Left ventricle myocardium inferior (tissue), 1 donor: Measurements from ENCODE around the gene ZNF780B. TPM values are rescaled to one million over a fixed set of nuclear protein-coding genes. Genes with fewer than 3 reads are reported as not detected.

Source experiments
- DNase-seq: peaks from one replicate; pipeline ENCODE4 v3.0.0-alpha.2; 2020
- H3K27ac ChIP-seq: fragments of 200-600 bp; replicated peaks from 2 replicates; pipeline ENCODE4 v1.8.0; 2021
- H3K27me3 ChIP-seq: fragments of 200-600 bp; 2 replicates; pipeline ENCODE4 v1.8.0; 2021; ENCODE audit warnings: low read depth
- H3K36me3 ChIP-seq: fragments of 200-600 bp; 2 replicates; pipeline ENCODE4 v1.8.0; 2021
- H3K4me1 ChIP-seq: fragments of 200-600 bp; 2 replicates; pipeline ENCODE4 v1.8.0; 2021
- H3K4me3 ChIP-seq: fragments of 200-600 bp; 2 replicates; pipeline ENCODE4 v1.8.0; 2021; ENCODE audit warnings: mild to moderate bottlenecking, moderate library complexity
- H3K9me3 ChIP-seq: fragments of 200-600 bp; replicated peaks from 2 replicates; pipeline ENCODE4 v1.8.0; 2021
- intact Hi-C: fragments of 100-400 bp; cut with micrococcal nuclease; formaldehyde crosslinking; loops from one replicate; pipeline ENCODE4 v1.11.0; 2022
- long read RNA-seq: library from polyadenylated mRNA; unstranded; transcript quantifications from one replicate; pipeline ENCODE4 v2.0.0, GENCODE V29; 2021
- total RNA-seq: library from RNA; stranded (reverse); fragmentation: NEBNext Ultra II Directional; extraction: Animal tissue kit (Norgen Biotek cat#: 25700); gene quantifications from one replicate; pipeline ENCODE4 v1.2.1, GENCODE V29; 2021
- TF ChIP-seq, protein P1 (sequence below): fragments of 200-600 bp; IDR thresholded peaks from 2 replicates; pipeline ENCODE4 v1.8.0; 2021; ENCODE audit warnings: antibody characterized with exemption, mild to moderate bottlenecking, borderline replicate concordance
- donor health status: DM: no; HTN: yes; CAD: no; lungs with severe emphysema.

Gene ZNF780B
- total RNA-seq, result 26.6 TPM
- long read RNA-seq, full-length matches to known transcripts, result 1 of 2 reads
- long read RNA-seq, partial matches to known transcripts, result 0 of 2 reads
- long read RNA-seq, other reads (novel, unspliced or antisense), result 1 of 2 reads

DNA sequence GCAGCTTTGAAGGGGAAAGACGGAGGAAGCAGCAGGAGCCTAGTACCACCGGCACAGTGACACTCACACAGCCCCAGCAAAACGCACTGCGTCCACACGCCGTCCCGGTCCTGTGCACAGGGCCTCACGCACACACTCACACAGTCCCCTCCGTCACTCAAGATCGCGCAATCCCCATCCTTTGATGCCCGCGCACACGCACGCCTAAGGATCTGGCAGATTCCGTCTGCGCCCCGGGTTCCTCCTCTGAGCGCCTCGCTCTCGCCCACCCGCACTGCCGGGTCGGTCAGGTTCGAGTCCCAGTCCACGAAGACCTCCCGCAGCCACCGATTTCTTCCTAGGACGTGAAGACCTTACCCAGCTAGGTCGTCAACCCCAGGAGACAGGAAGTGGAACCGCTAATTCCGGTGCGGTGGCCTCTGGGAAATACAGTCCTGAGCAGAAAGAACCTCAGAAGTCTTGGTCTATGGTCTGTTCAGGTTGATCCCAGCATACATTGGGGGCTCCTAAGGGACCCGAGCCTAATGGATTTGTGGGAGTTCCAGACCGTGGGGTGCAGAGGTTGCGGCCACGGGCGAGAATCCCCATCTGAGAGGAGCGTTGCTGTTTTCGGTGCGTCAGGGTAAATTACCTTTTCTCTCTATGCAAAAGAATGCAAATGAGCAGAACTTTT lies at the start of gene ZNF780B:
Gene ZNF780B (minus strand): TSS at position 400 of the 673 bp plus-strand sequence. CDS start 5,899 bp downstream, outside the sequence.
- Histone ChIP-seq H3K4me3 (peak within 1 kb of the TSS; percentile 86), H3K27me3 (no peaks in the 10 kb centered on the region), H3K27ac (peak within 1 kb of the TSS; percentile 85), H3K9me3 (peaks cover 44% of the 10 kb centered on the region), H3K4me1 (peaks cover 47% of the 10 kb centered on the region), H3K36me3 (peaks cover 7% of the 10 kb centered on the region)
- intact Hi-C loops, result no loop called here
- DNase-seq, result peak; percentile 58
- TF ChIP-seq, protein P1, sequence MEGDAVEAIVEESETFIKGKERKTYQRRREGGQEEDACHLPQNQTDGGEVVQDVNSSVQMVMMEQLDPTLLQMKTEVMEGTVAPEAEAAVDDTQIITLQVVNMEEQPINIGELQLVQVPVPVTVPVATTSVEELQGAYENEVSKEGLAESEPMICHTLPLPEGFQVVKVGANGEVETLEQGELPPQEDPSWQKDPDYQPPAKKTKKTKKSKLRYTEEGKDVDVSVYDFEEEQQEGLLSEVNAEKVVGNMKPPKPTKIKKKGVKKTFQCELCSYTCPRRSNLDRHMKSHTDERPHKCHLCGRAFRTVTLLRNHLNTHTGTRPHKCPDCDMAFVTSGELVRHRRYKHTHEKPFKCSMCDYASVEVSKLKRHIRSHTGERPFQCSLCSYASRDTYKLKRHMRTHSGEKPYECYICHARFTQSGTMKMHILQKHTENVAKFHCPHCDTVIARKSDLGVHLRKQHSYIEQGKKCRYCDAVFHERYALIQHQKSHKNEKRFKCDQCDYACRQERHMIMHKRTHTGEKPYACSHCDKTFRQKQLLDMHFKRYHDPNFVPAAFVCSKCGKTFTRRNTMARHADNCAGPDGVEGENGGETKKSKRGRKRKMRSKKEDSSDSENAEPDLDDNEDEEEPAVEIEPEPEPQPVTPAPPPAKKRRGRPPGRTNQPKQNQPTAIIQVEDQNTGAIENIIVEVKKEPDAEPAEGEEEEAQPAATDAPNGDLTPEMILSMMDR, result no peak

DNA sequence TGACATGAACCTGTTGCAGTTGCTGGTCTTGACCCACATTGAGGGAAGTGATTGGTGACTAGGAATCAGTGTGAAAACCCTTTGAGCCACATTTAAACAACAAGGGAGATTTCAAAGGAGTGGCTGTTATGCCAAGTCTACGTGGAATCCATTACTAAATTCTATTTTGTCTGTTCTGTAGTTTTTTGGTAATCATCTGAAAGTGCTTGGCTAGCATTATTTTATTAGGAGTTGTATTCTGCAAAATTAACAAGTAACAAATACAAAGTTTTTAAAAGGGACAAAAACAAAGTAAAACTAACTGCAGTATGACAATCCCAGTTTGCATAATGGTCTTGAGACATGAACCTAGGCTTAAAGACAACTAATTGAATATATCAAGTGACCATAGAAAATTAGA lies 48.7 kb upstream of the ZNF780B start:
- H3K36me3 ChIP-seq, result no peaks in the 10 kb centered on the region
- no peak overlapping the region for H3K27ac ChIP-seq
- H3K4me1 ChIP-seq, result no peaks in the 10 kb centered on the region
- H3K27me3 ChIP-seq, result peaks cover 10% of the 10 kb centered on the region
- intact Hi-C loops, result no loop called here
- no peak overlapping the region for H3K4me3 ChIP-seq
- no peaks in the 10 kb centered on the region for H3K9me3 ChIP-seq
- TF ChIP-seq, protein P1, result no peak
- DNase-seq, result no peak

DNA sequence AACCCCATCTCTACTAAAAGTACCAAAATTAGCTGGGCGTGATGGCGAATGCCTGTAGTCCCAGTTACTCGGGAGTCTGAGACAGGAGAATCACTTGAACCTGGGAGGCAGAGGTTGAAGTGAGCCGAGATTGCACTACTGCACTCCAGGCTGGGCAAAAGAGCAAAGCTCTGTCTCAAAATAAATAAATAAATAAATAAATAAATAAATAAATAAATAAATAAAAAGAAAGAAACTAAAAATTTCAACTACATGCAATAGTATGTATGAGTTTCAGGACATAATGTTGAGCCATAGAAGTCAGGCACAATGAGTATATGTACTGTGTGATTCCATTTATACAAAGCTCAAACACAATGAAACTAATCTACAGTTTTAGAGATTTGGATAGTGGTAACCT lies 47.6 kb upstream of the ZNF780B start:
- Histone ChIP-seq H3K27ac (no peak overlapping the region), H3K36me3 (no peaks in the 10 kb centered on the region), H3K4me3 (no peak overlapping the region), H3K27me3 (peaks cover 10% of the 10 kb centered on the region), H3K9me3 (no peaks in the 10 kb centered on the region), H3K4me1 (no peaks in the 10 kb centered on the region)
- intact Hi-C loops, result no loop called here
- TF ChIP-seq, protein P1, result no peak
- no peak for DNase-seq

DNA sequence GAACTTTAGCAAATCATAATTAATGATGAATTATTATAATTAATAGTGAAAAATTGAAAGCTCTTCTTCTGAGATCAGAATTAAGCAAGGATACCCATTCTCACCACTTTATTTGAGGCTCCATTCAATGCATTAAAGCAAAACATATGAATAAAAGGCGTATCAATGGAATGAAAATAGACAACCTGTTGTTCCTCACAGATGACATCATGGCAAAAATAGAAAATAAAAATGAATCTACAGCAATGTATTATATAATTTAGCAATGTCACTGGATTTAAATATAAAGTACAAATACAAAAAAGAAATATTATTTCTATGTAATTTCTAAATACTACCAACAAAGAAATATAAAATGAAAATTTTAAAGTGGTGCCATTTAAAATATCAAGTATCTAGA lies 45.8 kb upstream of the ZNF780B start:
- H3K27me3 ChIP-seq, result peaks cover 14% of the 10 kb centered on the region
- H3K9me3 ChIP-seq, result no peaks in the 10 kb centered on the region
- no peaks in the 10 kb centered on the region for H3K36me3 ChIP-seq
- intact Hi-C loops, result no loop called here
- no peak overlapping the region for H3K27ac ChIP-seq
- no peak overlapping the region for H3K4me3 ChIP-seq
- TF ChIP-seq, protein P1, result no peak
- H3K4me1 ChIP-seq, result no peaks in the 10 kb centered on the region
- no peak for DNase-seq

DNA sequence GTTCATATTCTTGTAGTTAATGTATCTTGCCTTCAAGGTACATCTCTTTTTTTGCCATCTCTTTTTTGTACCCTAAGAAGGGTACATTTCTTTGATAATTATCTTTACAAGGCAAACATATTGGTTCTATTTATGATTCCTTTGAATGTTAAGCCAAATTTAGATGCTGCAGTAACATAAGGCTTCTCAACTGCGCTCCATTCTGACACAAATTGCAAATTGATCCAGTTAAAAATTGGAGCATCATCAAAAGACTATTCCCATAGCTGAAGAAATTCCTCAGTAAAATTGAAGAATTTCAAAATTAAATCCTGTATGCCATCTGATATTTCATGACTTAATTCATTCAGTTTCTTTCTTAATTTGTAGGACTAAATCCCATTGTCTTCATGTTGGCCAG lies 37.4 kb upstream of the ZNF780B start:
- Histone ChIP-seq H3K4me1 (peaks cover 23% of the 10 kb centered on the region), H3K27ac (no peak overlapping the region), H3K9me3 (no peaks in the 10 kb centered on the region), H3K36me3 (no peaks in the 10 kb centered on the region), H3K27me3 (peaks cover 26% of the 10 kb centered on the region), H3K4me3 (no peak overlapping the region)
- DNase-seq, result no peak
- TF ChIP-seq, protein P1, result no peak
- intact Hi-C loops, result no loop called here
